Mononuclear cell (primary cell): Measurements from ENCODE around the gene RNU5D-1. TPM values are rescaled to one million over a fixed set of nuclear protein-coding genes. Genes with fewer than 3 reads are reported as not detected.
"Not testable (repeated sequence)": the region's sequence is repeated elsewhere in the genome, so short reads cannot be mapped to it uniquely, and the experiment has no call there.

ENCODE experiments used
- H3K27me3 ChIP-seq: 2 replicates; pipeline ENCODE4 v1.6.0; 2011; ENCODE audit warnings: low read length, control low read depth; ENCODE audit not compliant: insufficient read depth
- H3K4me1 ChIP-seq: 2 replicates; pipeline ENCODE4 v1.5.1; 2011; ENCODE audit warnings: mild to moderate bottlenecking, low read length, control low read depth; ENCODE audit not compliant: insufficient read depth
- H3K4me3 ChIP-seq: 2 replicates; pipeline ENCODE4 v1.5.1; 2011; ENCODE audit warnings: mild to moderate bottlenecking, low read length, moderate library complexity
- H3K9me3 ChIP-seq: 2 replicates; pipeline ENCODE4 v1.5.1; 2011; ENCODE audit warnings: low read depth, mild to moderate bottlenecking, control low read depth, low read length
- total RNA-seq: library from RNA; depleted of rRNA; stranded (reverse); fragments of >200 nt; gene quantifications from one replicate; pipeline ENCODE4 v1.2.3, GENCODE V29; 2012

RNU5D-1 gene
- total RNA-seq, 1 donor, result not detected

DNA sequence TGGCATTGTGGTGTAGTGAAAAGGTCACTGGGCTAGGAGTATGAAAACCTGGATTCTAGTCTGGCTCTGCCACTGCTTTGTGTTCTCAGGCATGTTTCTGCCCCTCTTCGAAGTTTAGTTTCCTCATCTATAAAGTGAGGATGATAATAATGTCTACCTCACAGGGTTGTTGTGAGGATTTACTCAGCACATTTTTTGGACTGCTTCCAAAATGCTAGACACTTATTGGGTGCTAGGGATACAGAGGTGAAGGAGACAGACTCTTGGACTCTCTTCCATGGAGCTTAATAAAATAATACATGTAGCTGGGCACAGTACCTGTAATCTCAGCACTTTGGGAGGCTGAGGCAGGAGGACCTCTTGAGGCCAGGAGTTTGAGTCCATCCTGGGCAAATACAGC is 12.2 kb upstream of the RNU5D-1 start:
- Histone ChIP-seq H3K27me3 (no peaks in the 10 kb centered on the region), H3K4me1 (peaks cover 17% of the 10 kb centered on the region), H3K4me3 (no peak overlapping the region), H3K9me3 (no peaks in the 10 kb centered on the region)

DNA sequence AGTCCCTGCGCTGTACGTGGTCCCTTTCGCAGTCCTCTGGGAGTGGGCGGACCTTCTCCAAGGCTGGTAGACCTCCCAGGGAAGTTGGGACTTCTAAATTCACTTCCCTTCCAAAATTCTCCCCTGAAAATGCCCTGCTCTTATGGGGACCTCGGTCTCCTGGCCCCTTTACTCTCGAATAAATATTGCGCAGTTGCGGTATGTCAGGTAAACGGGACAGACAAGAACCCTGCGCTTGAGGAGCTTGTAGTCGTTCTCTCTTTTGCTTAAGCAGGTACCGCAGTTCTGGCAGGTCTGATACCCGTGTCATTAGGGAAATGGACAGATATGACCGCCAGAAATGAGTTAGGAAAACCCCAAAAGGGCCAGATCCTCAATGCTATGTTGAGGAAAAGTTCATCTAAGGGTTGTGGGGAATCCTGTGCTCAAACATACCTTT is 9.2 kb upstream of the RNU5D-1 start:
- peaks cover 17% of the 10 kb centered on the region for H3K4me1 ChIP-seq
- H3K9me3 ChIP-seq, result no peaks in the 10 kb centered on the region
- peak overlapping the region; percentile 76 for H3K4me3 ChIP-seq
- H3K27me3 ChIP-seq, result no peaks in the 10 kb centered on the region

DNA sequence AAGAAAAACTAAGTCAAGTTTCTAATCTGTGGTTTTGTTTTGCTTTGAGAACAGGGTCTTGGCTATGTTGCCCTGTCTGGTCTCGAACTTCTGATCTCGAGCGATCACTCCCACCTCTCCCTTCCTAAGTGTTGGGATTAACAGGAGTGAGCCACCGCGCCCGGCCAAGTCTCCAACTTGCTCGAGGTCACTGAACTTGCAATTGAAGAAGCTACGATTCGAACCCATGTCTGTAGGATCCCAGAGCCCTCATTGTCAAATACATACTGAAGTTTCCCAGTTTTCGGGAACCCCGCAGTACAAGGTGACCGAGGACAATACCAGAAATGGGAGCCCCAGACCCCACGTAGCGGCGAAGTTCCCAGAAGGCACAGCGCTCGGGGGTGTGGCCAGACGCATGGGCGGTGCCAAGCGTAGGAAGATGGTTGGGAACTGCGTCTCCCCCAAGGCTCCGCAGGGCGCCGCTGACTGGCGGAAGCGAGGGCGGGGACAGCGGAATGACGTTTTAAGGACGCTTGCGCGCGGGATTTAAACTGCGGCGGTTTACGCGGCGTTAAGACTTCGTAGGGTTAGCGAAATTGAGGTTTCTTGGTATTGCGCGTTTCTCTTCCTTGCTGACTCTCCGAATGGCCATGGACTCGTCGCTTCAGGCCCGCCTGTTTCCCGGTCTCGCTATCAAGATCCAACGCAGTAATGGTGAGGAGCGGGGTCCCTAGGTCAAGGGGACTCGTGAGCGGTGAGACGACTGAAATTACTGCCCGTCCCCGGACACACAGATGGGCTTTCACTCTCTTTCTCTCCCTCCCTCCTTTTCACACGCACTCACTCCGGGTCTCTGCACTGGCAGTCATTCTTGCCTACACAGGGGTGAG is 8.6 kb upstream of the RNU5D-1 start, which contains the start of gene KIF2C:
Gene KIF2C, plus strand, starts transcription at position 531 of the 872 bp plus-strand sequence. Its CDS starts 96 bp downstream, at position 627.
- peaks cover 20% of the 10 kb centered on the region for H3K4me1 ChIP-seq
- no peaks in the 10 kb centered on the region for H3K9me3 ChIP-seq
- H3K27me3 ChIP-seq, result no peaks in the 10 kb centered on the region
- peak within 1 kb of the TSS; percentile 76 for H3K4me3 ChIP-seq

DNA sequence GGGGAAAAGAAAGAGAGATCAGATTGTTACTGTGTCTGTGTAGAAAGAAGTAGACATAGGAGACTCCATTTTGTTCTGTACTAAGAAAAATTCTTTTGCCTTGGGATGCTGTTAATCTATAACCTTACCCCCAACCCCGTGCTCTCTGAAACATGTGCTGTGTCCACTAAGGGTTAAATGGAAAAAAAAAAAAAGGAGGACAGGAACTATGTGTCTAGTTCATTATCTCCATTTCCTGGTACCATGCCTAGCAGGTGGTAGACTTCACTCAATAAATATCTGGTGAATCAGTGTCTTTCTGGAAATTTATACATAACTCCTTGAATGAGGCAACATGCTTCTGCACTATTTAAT is 8.0 kb upstream of the RNU5D-1 start:
- not testable (repeated sequence) for H3K27me3 ChIP-seq, H3K9me3 ChIP-seq
- Histone ChIP-seq H3K4me3 (peak overlapping the region; percentile 76), H3K4me1 (peaks cover 20% of the 10 kb centered on the region)

DNA sequence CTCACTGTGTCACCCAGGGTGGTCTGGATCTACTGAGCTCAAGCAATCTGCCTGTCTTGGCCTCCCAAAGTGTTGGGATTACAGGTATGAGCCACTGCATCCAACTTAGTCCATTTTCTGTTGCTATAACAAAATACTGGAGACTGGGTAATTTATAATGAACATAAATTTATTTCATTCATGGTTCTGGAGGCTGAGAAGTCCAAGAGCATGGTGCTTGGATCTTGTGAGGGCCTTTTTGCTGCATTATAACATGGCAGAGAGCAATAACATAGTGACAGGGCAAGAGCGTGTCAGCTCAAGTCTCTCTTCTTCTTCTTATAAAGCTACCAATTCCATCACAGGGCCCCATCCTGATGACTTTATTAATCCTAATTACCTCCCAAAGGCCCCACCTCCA is 5.0 kb upstream of the RNU5D-1 start:
- Histone ChIP-seq H3K4me1 (peaks cover 27% of the 10 kb centered on the region), H3K9me3 (no peaks in the 10 kb centered on the region), H3K27me3 (no peaks in the 10 kb centered on the region), H3K4me3 (no peak overlapping the region)

DNA sequence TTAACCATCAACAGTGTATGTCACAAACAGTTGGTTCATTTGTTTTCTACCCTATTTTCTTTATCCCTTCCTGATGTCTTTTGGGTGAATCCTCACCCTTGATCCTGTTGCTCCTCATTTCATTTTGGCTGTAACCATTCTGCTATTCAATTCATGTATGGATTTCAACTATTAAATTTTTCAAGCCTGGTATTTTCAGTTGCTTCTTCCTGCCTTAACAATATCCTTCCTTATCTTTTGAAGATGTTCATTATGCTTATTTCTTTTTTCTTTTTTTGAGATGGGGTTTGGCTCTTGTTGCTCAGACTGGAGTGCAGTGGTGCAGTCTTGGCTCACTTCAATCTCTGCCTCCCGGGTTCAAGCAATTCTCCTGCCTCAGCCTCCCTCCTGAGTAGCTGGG is 2.8 kb upstream of the RNU5D-1 start:
- H3K27me3 ChIP-seq, result no peaks in the 10 kb centered on the region
- no peaks in the 10 kb centered on the region for H3K9me3 ChIP-seq
- no peak overlapping the region for H3K4me3 ChIP-seq
- H3K4me1 ChIP-seq, result peaks cover 30% of the 10 kb centered on the region

DNA sequence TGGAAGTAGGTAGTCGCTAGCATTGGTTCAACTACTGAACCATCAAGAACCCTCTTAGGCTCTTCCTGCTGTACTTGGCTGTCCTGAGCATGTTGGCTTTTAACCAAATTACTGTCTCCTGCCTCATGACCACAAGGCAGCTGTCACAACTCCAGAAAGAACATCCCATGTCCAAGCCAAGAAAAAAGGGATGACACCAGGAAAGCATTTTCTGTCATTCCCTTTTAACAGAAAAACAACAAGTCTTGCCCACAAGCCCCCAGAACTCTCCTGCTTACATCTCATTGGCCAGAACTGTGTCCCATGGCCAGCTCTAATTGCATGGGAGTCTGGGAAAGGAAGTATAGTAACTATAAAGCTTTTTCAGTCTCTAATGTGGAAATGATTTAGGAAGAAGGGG is 2.4 kb upstream of the RNU5D-1 start:
- Histone ChIP-seq H3K27me3 (no peaks in the 10 kb centered on the region), H3K4me1 (peaks cover 32% of the 10 kb centered on the region), H3K9me3 (no peaks in the 10 kb centered on the region), H3K4me3 (no peak overlapping the region)

DNA sequence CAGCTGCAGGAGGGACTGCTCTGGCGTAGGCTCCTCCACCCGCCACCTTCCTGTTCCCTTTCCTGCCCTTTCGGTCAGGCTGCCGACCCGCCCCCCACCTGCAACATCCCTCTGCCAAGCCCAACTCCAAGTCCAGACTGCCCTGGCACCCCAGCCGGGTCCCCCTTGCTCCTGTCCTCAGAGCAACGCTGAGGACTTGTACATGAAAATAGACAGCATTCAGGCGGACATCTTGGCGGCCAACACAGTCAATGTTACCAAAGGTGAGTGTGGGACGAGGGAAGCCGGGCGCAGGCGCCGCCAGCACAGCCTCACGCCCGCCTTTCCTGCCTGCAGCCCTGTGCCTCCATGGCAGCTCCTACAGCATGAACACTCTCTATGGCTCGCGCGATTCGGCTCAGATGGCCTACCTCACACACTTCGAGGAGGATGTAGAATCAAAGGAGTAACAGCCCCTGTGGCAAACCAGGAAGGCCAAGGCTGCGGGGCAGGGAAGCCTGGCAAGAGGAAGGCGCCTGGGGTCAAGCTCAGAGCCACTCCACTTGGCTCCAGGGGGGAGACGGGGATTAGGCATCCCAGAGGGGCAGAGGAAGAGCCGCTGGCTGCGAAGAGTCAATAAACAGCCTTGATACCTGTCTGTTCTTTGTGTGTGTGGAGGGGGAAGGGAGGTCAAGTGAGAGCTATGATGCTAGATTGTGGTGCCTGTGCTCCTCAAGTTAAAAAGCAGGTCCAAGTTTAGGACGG is 5.8 kb downstream of the RNU5D-1 start:
- H3K4me1 ChIP-seq, result peaks cover 76% of the 10 kb centered on the region
- no peaks in the 10 kb centered on the region for H3K27me3 ChIP-seq
- H3K9me3 ChIP-seq, result no peaks in the 10 kb centered on the region
- H3K4me3 ChIP-seq, result no peak overlapping the region

DNA sequence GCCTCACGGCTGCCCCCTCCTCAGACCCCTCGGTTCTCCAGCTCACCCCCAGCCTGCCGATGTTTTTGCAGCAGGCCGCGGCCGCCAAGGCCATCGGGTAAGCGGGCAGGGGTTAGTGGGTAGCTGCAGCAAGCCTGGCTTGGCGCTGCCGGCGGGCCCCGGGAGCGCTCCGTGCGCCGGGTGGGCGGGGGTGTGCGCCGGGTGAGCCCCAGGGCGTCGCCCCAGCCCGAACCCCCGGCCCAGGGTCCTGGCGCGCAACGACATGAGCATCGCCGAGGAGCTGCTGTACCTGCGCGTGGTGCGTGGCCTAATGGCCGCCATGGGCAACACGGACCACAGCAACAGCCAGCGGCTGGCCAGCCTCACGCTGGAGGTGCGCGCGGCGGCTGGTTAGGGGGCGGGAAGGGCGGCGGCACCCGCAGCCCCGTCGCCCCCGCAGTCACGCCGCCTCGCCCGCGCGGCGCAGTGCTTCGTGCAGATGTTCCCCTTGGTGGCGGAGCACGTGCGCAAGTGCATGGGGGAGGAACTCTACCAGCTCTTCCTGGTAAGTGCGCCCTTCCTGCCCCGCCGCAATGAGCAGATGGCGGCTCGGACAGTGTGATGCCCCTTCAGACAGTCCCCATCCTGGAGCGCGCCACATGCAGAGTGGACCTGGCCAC is 6.5 kb downstream of the RNU5D-1 start:
- H3K27me3 ChIP-seq, result no peaks in the 10 kb centered on the region
- peaks cover 76% of the 10 kb centered on the region for H3K4me1 ChIP-seq
- H3K4me3 ChIP-seq, result peak overlapping the region; percentile 14
- no peaks in the 10 kb centered on the region for H3K9me3 ChIP-seq

DNA sequence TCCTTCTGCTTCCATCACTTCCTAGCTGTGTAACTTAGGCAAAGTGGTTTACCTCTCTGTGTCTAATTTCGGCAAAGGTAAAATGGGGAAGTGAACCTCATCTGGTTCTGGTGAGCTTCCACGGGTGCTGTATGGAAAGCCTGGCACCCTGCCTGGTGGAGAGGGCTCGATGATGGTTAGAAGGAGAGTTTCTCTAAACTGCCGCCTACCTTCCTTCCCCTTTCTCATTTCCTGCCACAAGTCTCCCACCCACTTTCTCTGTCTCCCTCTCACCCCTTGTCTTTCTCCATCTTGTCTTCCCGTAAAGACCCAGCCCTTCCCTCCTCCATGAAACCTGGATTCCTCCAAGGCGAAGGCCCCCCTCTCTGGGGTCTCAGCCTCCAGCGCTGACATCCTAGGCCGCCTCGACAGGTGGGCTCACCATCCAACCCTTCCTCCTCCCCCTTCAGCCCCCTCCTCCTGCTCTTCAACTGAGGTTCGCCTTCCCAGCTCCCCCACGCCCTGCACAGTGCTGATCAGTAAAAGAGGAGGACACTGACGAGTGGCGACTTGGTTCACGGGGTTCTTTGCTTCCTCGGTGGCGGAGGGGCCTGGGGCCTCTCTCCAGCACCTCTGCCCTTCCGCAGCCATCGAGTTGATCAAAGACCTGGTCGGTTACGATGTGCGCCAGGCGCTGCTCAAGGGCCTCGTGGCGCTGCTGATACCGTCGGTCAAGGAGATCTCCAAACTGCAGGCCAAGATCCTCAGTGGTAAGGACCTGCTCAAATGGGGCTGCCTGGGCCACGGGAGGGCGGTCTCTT is 7.3 kb downstream of the RNU5D-1 start:
- peak overlapping the region; percentile 14 for H3K4me3 ChIP-seq
- H3K4me1 ChIP-seq, result peaks cover 75% of the 10 kb centered on the region
- no peaks in the 10 kb centered on the region for H3K27me3 ChIP-seq
- H3K9me3 ChIP-seq, result no peaks in the 10 kb centered on the region

DNA sequence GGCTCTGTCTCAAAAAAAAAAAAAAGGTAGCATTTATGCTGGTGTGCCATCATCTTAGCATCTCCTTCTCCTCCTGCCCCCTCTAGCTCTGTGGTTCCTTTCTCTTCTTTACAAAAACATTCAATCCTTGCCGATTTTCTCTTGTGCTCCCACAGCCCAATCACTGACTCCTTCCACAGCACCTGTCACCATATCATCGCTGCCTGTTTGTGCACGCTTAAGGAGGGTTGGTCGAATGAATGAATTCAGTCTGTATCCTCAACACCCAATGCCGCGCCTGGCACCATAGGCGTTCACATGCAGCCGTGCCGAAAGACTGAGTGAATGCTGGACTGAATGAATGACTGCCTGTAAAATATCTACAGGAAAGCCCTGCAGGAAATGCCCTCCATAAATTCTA is 7.9 kb downstream of the RNU5D-1 start:
- peaks cover 71% of the 10 kb centered on the region for H3K4me1 ChIP-seq
- H3K27me3 ChIP-seq, result no peaks in the 10 kb centered on the region
- peak overlapping the region; percentile 14 for H3K4me3 ChIP-seq
- H3K9me3 ChIP-seq, result no peaks in the 10 kb centered on the region

DNA sequence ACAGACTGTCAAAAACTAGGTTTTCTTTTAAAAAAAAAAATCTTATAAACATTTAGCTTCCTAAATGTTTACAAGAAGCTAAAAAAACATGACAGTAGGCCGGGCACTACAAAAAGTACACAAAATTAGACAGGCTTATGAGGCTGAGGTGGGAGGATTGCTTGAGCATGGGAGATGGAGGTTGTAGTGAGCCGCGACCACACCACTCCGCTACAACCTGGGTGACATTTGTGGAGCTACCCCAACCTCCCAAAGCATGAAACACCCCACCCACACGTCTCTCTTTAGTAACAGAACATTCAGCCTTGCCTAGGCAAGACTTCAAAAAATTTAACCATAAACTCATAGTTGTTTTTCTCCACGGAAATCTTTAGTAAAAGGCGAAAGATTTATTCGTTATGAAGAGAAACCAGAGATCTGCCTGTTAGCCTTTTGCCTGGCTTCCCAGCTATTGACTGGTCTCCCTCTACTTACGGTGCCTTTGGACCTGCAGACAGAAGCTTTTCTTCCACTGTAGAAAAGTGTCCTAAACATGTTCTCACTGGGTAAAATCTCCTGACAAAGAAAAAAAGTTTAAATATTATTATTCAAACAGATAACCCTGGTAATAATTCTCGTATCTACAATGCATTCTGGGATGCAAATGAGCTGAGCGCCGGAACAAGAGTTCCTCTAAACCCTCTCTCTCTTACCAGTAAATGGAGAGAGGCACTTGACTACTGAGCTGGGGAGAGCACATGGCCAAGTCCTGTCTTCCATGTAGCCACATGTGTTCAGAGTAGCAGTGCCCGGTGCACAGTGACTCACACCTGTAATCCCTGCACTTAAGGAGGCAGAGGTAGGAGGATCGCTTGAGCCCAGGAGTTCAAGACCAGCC is 9.2 kb downstream of the RNU5D-1 start:
- Histone ChIP-seq H3K27me3 (no peaks in the 10 kb centered on the region), H3K9me3 (no peaks in the 10 kb centered on the region), H3K4me1 (peaks cover 63% of the 10 kb centered on the region), H3K4me3 (no peak overlapping the region)

DNA sequence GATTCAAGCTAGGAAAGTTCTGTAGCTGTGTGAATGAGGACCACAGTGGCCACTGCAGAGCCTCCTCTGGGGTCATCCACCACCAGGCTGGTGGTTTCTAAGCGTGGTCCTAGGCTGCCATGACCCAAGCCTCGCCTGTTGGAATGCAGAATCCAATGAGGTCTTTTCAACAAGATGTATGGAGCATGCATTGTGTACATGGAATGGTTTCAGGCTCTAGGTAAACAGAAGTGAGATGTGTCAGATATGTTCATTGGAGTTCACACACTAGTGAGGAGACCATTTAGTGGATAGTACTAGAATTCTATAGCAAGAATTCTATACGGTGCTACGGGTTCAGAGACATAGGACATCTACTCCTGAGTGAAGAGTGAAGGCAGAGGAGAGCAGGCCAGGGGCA is 10.7 kb downstream of the RNU5D-1 start:
- H3K4me1 ChIP-seq, result peaks cover 69% of the 10 kb centered on the region
- H3K9me3 ChIP-seq, result no peaks in the 10 kb centered on the region
- no peak overlapping the region for H3K4me3 ChIP-seq
- H3K27me3 ChIP-seq, result no peaks in the 10 kb centered on the region

DNA sequence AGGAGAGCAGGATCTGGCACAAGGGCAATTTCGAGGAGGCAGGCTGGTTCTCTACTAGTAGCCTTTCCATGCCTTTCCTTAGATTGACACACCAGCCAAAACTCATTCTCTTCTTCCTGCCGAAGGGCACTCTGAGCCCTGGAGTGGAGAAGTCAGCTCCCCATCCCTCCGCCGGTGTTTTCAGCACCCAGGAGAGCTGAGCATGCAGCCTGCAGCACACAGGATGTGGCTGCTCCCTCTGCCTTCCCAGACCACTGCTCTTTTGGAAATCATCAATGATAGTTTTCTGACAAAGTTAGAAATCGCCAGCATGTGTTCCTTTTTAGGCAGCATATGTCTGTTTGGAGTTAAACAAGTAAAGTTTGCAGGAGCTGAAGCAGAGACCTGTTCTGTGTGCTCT is 11.7 kb downstream of the RNU5D-1 start:
- Histone ChIP-seq H3K27me3 (no peaks in the 10 kb centered on the region), H3K9me3 (no peaks in the 10 kb centered on the region), H3K4me3 (no peak overlapping the region), H3K4me1 (peaks cover 69% of the 10 kb centered on the region)
